SJSA1 (cell line): ENCODE measurements around the gene VARS2. TPM values are rescaled to one million over a fixed set of nuclear protein-coding genes. Genes with fewer than 3 reads are reported as not detected.
"Not testable (repeated sequence)": the region's sequence is repeated elsewhere in the genome, so short reads cannot be mapped to it uniquely, and the experiment has no call there.

Source experiments
- DNase-seq, 2 experiments: peaks; one replicate each; pipeline ENCODE4 v3.0.0-alpha.2; 2015 to 2020; ENCODE audit warnings: low spot score in 2 of 2, low read depth in 1 of 2
- H3K27ac ChIP-seq: fragments of 250-450 bp; sonication (Bioruptor Pico); 2 replicates; pipeline ENCODE4 v1.5.1; 2020; ENCODE audit warnings: mild to moderate bottlenecking, moderate library complexity
- H3K27me3 ChIP-seq: fragments of 250-450 bp; sonication (Bioruptor Pico); replicated peaks from 2 replicates; pipeline ENCODE4 v1.5.1; 2020; ENCODE audit warnings: mild to moderate bottlenecking, moderate library complexity
- H3K36me3 ChIP-seq: fragments of 250-450 bp; sonication (Bioruptor Pico); 2 replicates; pipeline ENCODE4 v1.5.1; 2020; ENCODE audit warnings: mild to moderate bottlenecking
- H3K4me1 ChIP-seq: fragments of 250-450 bp; sonication (Bioruptor Pico); replicated peaks from 2 replicates; pipeline ENCODE4 v1.6.1; 2021; ENCODE audit warnings: mild to moderate bottlenecking
- H3K4me3 ChIP-seq: fragments of 250-450 bp; sonication (Bioruptor Pico); 2 replicates; pipeline ENCODE4 v1.5.1; 2020; ENCODE audit warnings: mild to moderate bottlenecking
- H3K9me3 ChIP-seq: fragments of 250-450 bp; sonication (Bioruptor Pico); replicated peaks from 2 replicates; pipeline ENCODE4 v1.5.1; 2020; ENCODE audit warnings: mild to moderate bottlenecking
- total RNA-seq: library from RNA; depleted of rRNA; stranded (reverse); fragments of >200 nt; shearing (Covaris generic); gene quantifications from 2 replicates; pipeline ENCODE4 v1.2.3, GENCODE V29; 2014; rRNA removed

VARS2 gene
- total RNA-seq: 21.2 and 28.9 TPM in 2 replicates

DNA sequence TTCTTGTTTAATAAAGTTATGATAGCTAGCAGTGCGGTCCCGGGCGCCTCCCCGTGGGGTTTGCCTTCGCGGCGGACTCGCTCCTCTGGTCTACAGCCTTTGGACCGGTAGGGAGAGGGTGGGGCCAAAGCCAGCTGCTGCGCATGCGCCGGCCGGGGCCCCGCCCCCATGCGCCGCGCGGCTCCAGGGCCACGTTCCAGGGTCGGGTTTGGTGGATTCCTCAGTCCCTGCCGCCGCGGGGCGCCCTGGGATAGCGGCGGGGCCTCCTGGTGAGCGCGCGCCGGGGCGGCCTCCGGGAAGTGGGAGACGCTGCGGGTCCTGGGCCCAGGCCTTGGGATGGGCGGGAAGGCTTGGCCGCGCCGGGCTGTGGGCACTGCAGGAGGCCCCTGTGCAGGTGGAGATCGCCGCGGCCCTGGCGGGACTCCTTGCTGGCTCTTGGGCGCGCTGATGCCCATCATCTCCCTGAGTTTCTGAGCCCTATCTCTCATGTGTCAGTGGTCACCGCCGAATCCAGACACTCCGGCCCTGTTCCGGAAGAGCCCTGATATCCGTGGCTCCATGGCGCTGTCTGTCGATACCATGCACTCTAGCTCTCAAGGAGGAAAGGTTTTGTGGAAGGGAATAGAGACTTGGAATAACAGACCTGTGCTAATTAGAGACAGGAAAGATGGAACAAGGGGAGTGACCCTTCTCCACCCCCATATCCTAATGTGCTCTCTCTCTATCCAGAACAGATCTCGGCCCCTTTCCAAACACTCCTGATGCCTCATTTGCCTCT lies at the start of gene VARS2:
TSS of gene VARS2 (plus strand) at position 163 of the 778 bp plus-strand sequence. CDS start at position 762, 599 bp downstream.
- Histone ChIP-seq H3K36me3 (peaks cover 81% of the 10 kb centered on the region), H3K9me3 (no peaks in the 10 kb centered on the region), H3K27ac (peak within 1 kb of the TSS; percentile 69), H3K4me3 (peak within 1 kb of the TSS; percentile 44), H3K4me1 (peaks cover 18% of the 10 kb centered on the region), H3K27me3 (no peaks in the 10 kb centered on the region)
- peak; percentile 91 to 97 for DNase-seq

DNA sequence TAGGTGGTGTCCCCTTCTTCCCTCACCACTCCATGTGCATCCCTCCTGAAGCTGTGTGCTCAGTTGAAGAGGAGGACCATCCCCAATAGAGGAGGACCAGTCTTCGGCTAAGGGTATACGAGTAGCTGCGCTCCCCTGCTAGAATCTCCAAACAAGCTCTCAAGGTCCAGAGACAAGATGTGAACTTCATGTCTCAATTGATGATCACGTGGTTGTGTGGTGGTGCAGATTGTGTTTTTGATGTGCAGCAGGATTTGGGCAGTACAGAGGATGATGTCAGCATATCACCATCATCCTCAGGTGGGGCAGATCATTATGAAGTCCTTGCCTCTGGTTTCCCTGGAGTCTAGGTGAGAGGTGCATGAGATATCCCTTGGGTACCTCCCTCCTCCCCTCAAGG lies 49.7 kb upstream of the VARS2 start:
- DNase-seq: no peak
- peaks cover 4% of the 10 kb centered on the region; the same call in 1 of the 2 replicates for H3K9me3 ChIP-seq

DNA sequence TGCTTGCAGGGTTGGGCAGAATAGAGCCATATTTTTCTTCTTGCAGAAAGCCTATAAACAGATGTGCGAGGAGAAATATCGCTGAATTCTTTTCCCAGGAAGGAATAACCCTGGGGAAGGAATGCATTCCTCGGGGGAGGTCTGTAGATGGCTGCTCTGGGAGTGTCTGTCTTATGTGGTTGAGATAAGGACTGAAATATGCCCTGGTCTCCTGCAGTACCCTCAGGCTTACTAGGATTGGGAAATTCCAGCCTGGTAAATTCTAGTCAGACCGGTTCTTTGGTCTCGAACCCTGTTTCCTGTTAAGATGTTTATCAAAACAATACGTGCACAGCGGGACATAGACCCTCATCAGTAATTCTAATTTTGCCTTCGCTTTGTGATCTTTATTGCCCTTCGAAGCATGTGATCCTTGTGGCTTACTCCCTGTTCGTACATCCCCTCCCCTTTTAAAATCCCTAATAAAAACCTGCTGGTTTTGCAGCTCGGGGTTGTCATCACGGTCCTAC lies 44.7 kb upstream of the VARS2 start:
- H3K27ac ChIP-seq, H3K4me1 ChIP-seq, H3K36me3 ChIP-seq, H3K27me3 ChIP-seq, DNase-seq, H3K4me3 ChIP-seq: not testable (repeated sequence)
- peaks cover 15% of the 10 kb centered on the region for H3K9me3 ChIP-seq

More for the DNA sequence above, 49.7 kb upstream of the VARS2 start:
- Histone ChIP-seq H3K27ac (no peak overlapping the region), H3K4me3 (no peak overlapping the region), H3K4me1 (no peaks in the 10 kb centered on the region), H3K36me3 (no peaks in the 10 kb centered on the region), H3K27me3 (no peaks in the 10 kb centered on the region)

DNA sequence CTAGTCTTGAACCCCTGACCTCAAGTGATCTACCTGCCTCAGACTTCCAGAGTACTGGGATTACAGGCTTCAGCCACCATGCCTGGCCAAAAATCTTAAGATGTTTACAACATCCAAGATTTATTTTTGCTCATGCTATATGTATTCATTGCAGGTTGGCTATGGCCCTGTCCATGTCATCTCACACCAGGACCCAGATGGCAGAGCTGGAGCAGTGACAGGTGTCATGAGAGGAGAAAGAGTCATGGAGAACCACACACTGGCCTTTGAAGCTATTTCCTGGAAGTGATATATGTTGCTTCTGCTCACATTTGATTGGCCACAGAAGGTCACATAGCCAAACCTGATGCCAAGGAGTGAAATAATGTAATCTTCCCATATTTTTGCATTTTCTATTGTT lies 43.5 kb upstream of the VARS2 start:
- H3K4me1 ChIP-seq: no peaks in the 10 kb centered on the region
- no peak overlapping the region for H3K4me3 ChIP-seq
- no peaks in the 10 kb centered on the region for H3K27me3 ChIP-seq
- H3K36me3 ChIP-seq: no peaks in the 10 kb centered on the region
- H3K9me3 ChIP-seq: peaks cover 15% of the 10 kb centered on the region
- H3K27ac ChIP-seq: no peak overlapping the region
- DNase-seq: no peak

DNA sequence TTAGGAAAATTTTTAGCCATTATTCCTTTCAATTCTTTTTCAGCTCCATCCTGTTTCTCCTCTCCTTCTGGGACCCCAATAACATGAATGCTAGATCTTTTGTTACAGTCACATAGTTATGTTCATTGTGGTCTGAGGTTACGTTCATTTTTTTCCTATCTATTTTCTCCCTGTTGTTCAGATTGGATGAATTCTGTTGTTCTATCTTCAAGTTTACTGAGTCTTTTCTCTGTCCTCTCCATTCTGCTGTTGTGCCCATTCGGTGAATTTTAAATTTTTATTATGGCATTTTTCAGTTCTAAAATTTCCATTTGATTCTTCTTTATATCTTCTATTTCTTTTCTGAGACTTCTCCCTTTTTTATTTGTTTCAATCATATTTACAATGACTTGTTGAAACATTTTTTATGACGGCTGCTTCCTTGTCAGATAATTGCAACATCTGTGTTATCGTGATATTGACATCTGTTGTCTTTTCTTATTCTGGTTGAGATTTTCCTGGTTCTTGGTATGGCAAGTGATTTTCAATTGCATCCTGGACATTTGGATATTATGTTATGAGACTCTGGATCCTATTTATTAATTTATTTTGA lies 42.4 kb upstream of the VARS2 start:
- no peak overlapping the region for H3K27ac ChIP-seq
- H3K4me3 ChIP-seq: no peak overlapping the region
- peaks cover 15% of the 10 kb centered on the region for H3K9me3 ChIP-seq
- no peak for DNase-seq
- no peaks in the 10 kb centered on the region for H3K36me3 ChIP-seq
- H3K27me3 ChIP-seq: no peaks in the 10 kb centered on the region
- H3K4me1 ChIP-seq: peaks cover 9% of the 10 kb centered on the region

DNA sequence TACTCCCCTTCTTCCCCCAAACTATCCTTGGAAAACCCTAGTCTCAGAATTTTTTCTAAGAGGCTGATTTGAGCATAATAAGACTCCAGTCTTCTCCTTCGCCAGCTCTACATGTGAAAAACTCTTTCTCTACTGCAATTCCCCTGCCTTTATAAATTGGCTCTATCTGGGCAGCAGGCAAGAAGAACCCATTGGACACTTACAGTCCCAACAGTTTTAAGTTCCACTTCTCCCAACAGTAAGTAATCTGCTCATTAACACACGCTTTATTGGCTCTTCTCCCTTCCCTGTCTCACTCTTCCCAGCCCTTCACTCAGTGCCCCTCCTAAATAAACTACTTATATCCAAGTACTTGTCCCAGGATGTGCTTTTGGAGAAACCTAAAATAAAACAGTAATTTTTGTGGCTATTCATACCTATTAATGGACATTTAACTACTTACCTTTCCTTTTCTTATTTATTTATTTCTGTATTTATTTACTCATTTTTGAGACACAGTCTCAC lies 40.8 kb upstream of the VARS2 start:
- Histone ChIP-seq H3K27me3 (no peaks in the 10 kb centered on the region), H3K36me3 (no peaks in the 10 kb centered on the region), H3K27ac (no peak overlapping the region), H3K9me3 (peaks cover 15% of the 10 kb centered on the region), H3K4me3 (no peak overlapping the region), H3K4me1 (peaks cover 21% of the 10 kb centered on the region)
- DNase-seq: no peak

DNA sequence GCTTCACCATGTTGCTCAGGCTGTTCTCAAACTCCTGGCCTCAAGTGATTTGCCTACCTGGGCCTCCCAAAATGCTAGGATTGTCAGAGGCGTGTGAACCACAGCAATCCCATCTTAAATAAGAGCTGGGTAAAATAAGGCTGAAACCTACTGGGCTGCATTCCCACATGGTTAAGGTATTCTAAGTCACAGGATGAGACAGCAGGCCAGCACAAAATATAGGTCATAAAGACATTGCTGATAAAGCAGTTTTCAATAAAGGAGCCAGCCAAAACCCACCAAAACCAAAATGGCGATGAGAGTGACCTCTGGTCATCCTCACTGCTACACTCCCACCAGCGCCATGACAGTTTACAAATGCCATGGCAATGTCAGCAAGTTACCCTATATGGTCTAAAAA lies 40.2 kb upstream of the VARS2 start:
- DNase-seq, H3K36me3 ChIP-seq, H3K4me3 ChIP-seq, H3K27me3 ChIP-seq, H3K27ac ChIP-seq: not testable (repeated sequence)
- Histone ChIP-seq H3K9me3 (peaks cover 15% of the 10 kb centered on the region), H3K4me1 (peaks cover 21% of the 10 kb centered on the region)

DNA sequence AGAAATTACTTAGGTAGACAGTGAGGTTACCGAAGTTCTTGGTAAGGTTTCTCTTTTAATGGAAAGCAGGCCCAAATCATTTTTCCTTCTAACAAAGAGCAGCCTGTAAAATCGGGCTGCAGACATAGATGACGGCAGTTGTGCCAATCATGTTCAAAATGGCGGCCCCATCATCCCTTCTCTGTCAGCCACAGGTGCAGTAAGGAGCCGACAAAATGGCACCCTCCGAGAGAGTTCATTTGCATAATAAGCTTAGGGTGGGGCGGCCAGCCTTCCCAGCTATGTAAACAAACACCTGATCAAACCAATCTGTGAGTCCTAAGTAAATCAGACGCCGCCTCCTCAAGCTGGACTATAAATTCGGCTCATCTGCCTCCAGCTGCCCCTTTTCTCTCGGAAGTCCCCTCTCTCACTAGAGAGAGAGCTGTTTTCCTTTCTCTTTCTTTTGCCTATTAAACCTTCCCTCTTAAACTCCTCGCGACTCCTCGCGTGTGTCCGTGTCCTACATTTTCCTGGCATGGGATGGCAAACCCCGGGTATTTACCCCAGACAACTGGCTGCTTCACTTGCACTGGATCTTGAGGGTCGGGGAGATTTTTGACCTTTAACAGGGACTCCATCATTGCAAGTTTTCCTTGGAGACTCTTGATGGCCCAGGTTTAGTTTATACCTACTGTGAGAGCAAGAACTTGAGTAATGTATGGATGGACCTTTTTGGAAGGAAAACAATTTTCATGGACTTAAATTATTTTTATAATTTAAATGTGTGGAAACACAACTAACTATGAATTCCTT lies 38.6 kb upstream of the VARS2 start:
- peaks cover 21% of the 10 kb centered on the region for H3K4me1 ChIP-seq
- H3K9me3 ChIP-seq: peaks cover 11% of the 10 kb centered on the region
- H3K4me3 ChIP-seq: no peak overlapping the region
- no peaks in the 10 kb centered on the region for H3K27me3 ChIP-seq
- H3K27ac ChIP-seq: no peak overlapping the region
- no peak for DNase-seq
- no peaks in the 10 kb centered on the region for H3K36me3 ChIP-seq

DNA sequence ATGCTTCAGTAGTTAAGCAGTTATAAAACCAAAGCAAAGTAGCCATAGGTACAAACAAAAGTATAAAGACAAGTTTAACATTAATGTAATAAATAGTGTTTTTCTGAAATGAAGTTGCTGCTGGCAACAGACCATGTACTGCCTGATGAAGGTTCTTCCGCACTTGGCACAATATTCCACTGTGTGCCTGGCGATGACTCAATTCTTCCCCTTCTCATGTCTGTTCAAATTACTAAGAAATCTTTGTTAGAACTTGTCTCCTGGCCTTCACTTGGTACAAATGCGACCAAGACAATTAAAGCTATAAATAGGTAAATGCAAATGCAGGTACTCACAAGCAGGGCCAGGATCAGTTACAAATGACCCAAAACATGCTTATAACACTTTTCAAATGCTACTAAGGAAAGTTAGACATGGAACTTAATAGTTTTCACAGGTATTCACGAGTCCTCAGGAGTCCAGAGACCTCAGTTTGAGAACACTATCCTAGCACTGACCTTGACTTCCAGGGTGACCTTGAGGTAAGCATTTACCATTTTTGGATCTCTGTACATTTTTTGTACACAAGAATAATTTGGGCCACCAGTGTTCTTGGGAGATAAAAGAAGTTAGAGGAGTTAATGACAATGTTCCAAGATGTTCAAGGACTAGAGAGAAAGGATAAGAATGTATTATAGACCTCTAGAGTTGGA lies 37.9 kb upstream of the VARS2 start:
- Histone ChIP-seq H3K4me1 (peaks cover 21% of the 10 kb centered on the region), H3K27ac (no peak overlapping the region), H3K36me3 (no peaks in the 10 kb centered on the region), H3K4me3 (no peak overlapping the region), H3K27me3 (no peaks in the 10 kb centered on the region), H3K9me3 (peaks cover 11% of the 10 kb centered on the region)
- DNase-seq: no peak

DNA sequence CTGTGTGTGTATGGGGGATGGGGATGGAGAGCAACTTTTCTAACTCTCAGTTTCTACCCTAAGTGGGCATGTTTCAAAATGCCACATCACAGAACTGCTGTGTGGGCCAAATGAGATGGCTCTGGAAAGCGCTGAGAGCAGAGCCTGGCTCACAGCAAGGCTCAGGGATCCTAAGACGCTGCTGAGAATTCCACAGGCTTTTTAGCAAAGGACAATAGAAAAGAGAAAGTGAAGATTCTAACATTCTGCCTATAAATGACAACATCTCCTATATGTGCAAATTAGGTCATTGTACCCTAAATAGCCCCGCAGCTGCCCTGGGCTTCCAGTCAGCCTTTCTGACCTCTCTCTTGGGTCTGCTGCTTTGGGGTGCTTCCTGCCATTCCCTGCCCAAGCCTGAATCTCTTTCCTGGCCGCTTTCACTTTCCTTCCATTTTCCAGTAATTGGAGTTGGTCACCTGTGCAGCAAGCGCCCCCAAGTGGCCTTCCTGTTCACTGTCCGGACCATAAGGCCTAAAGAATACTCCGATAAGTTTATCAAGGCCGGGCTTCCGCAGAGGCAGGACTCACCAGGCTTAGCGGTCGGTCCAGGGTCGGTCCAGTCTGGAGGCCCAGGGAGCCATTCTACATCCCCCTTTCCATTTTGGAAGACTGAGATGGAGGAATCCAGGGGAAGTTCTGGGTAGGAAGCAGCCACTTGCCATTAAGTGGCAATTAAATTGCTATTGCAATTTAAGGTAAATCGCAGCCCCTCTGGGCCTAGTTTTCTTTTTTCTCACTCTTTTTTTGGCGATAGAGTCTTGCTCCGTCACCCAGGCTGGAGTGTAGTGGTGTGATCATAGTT lies 36.4 kb upstream of the VARS2 start:
- peaks cover under 1% of the 10 kb centered on the region; the same call in 1 of the 2 replicates for H3K9me3 ChIP-seq
- H3K36me3 ChIP-seq: no peaks in the 10 kb centered on the region
- DNase-seq: peak; percentile 88 to 89
- H3K27me3 ChIP-seq: no peaks in the 10 kb centered on the region
- H3K4me1 ChIP-seq: peaks cover 21% of the 10 kb centered on the region
- peak overlapping the region; percentile 31 for H3K27ac ChIP-seq
- peak overlapping the region; percentile 22 for H3K4me3 ChIP-seq

DNA sequence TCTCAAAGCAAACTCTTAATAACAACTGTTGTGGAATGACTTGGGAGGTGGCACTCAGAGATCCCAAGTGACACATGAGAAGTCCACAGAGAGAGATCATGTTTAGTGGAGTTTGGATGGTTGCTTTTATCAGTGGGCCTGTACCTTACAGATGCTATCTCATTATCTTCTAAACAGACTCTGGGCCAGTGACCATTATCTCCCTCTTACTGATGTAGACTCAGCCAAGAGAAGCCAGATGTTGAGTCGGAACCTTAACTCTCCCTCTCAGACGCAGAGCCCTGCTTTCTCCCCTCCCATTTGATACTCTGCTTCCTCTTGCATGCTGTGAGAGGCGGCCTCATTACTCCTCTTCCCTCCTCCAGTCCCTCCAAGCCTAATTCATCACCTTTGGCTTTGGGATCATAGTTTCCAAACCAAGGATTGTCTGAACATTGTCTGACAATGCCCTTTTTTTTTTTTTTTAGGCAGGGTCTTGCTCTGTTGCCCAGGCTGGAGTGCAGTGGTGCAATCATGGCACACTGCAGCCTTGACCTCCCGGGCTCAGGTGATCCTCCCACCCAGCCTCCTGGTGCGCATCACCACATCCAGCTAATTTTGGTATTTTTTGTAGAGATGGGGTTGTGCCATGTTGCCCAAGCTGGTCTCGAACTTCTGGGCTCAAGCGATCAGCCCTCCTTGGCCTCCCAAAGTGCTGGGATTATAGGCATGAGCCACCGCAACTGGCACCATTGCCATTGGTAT lies 34.2 kb upstream of the VARS2 start:
- Histone ChIP-seq H3K9me3 (no peaks in the 10 kb centered on the region), H3K4me1 (peaks cover 25% of the 10 kb centered on the region), H3K27ac (no peak overlapping the region), H3K4me3 (no peak overlapping the region), H3K27me3 (no peaks in the 10 kb centered on the region), H3K36me3 (no peaks in the 10 kb centered on the region)
- no peak for DNase-seq

DNA sequence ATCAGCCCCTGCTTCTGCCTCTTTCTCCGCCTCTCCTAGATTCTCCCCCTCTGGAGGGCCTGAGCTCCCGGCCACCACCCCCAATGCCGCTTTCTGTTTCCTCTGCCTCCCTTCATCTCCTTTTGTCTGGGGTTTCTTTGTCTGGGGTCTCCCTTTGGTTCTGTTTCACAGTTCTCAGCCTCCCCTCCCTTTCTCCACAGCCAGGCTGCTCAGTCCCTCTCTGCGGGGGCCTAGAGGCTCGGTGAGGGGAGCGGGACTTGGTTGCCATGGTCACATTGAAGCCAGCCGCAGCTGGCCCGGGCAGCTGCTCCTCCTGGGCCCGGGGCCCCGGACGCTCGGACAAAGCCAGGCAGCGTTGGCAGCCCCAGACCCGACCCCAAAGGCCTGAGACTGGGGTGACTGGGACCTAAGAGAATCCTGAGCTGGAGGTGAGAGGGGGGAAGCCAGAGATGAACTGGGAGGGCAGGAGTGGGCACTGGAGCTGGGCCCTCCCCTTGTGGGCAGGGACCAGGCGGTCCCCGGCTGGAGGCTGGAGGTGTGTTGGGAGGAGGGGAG lies 33.3 kb upstream of the VARS2 start:
- Histone ChIP-seq H3K4me1 (peaks cover 34% of the 10 kb centered on the region), H3K27ac (no peak overlapping the region), H3K4me3 (no peak overlapping the region), H3K9me3 (no peaks in the 10 kb centered on the region), H3K27me3 (no peaks in the 10 kb centered on the region), H3K36me3 (no peaks in the 10 kb centered on the region)
- DNase-seq: no peak
